ENCODE measurements around the gene NRXN3.

DNA sequence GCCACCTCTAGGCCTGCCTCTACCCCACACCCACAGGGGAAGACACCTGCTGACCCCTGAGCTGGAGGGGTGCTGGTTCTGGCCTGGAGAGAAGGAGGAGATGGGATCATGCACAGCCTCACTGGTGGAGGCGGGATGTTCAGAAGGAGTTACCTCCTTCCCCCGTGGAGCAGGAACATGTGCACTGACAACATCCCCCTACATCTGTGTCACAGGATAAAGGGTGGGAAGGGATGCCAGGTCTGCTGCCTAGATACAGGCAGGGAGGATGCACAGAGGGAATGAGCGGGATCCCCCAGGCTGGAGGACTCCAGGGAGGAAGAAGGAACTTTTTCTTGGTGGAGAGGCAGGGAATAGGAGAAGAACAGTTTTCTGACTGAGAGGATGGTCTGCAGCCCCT, 8.8 kb downstream of the NRXN3 start:
- TF ChIP-seq, protein P1, sequence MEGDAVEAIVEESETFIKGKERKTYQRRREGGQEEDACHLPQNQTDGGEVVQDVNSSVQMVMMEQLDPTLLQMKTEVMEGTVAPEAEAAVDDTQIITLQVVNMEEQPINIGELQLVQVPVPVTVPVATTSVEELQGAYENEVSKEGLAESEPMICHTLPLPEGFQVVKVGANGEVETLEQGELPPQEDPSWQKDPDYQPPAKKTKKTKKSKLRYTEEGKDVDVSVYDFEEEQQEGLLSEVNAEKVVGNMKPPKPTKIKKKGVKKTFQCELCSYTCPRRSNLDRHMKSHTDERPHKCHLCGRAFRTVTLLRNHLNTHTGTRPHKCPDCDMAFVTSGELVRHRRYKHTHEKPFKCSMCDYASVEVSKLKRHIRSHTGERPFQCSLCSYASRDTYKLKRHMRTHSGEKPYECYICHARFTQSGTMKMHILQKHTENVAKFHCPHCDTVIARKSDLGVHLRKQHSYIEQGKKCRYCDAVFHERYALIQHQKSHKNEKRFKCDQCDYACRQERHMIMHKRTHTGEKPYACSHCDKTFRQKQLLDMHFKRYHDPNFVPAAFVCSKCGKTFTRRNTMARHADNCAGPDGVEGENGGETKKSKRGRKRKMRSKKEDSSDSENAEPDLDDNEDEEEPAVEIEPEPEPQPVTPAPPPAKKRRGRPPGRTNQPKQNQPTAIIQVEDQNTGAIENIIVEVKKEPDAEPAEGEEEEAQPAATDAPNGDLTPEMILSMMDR (IDR thresholded peaks at IDR 0.05 in 4 of 5, conservative IDR thresholded peaks at IDR 0.05 in 1 of 5), result no peak
- no peak for TF ChIP-seq POLR2A (IDR thresholded peaks at IDR 0.05)
